Measurements from ENCODE around the gene PRRX2.

The PRRX2 gene

GRCh38 chr9:129726322-129727160 is 61.1 kb downstream of the PRRX2 start:
- peak; percentile 78 for DNase-seq
- Mint-ChIP-seq H3K27ac (no peak overlapping the region), H3K9me3 (no peaks in the 10 kb centered on the region), H3K27me3 (peaks cover 10% of the 10 kb centered on the region), H3K4me3 (peak overlapping the region; percentile 48), H3K36me3 (ENCODE audit: low read depth) (no peaks in the 10 kb centered on the region), H3K4me1 (ENCODE audit: low read depth) (peaks cover 5% of the 10 kb centered on the region)

- no peak for DNase-seq
- no peaks in the 10 kb centered on the region for H3K36me3 Mint-ChIP-seq (ENCODE audit: low read depth)
- peaks cover 10% of the 10 kb centered on the region for H3K27me3 Mint-ChIP-seq
- no peak overlapping the region for H3K27ac Mint-ChIP-seq
- peaks cover 5% of the 10 kb centered on the region for H3K4me1 Mint-ChIP-seq (ENCODE audit: low read depth)
- H3K9me3 Mint-ChIP-seq = no peaks in the 10 kb centered on the region
- H3K4me3 Mint-ChIP-seq = no peak overlapping the region
Observed at GRCh38 chr9:129728744-129729143, 63.3 kb downstream of the PRRX2 start.

- no peak overlapping the region for H3K4me3 Mint-ChIP-seq
- peaks cover 8% of the 10 kb centered on the region for H3K27me3 Mint-ChIP-seq
- no peaks in the 10 kb centered on the region for H3K9me3 Mint-ChIP-seq
- no peak overlapping the region for H3K27ac Mint-ChIP-seq
- H3K36me3 Mint-ChIP-seq (ENCODE audit: low read depth) = no peaks in the 10 kb centered on the region
- DNase-seq = no peak
- H3K4me1 Mint-ChIP-seq (ENCODE audit: low read depth) = peaks cover 2% of the 10 kb centered on the region
Observed at GRCh38 chr9:129731477-129732085, 66.1 kb downstream of the PRRX2 start.

- no peak overlapping the region for H3K4me3 Mint-ChIP-seq
- H3K4me1 Mint-ChIP-seq (ENCODE audit: low read depth) = peaks cover 1% of the 10 kb centered on the region
- no peaks in the 10 kb centered on the region for H3K36me3 Mint-ChIP-seq (ENCODE audit: low read depth)
- H3K27ac Mint-ChIP-seq = no peak overlapping the region
- H3K27me3 Mint-ChIP-seq = peaks cover 9% of the 10 kb centered on the region
- no peaks in the 10 kb centered on the region for H3K9me3 Mint-ChIP-seq
- no peak for DNase-seq
Observed at GRCh38 chr9:129732100-129732499, 66.7 kb downstream of the PRRX2 start.

- Mint-ChIP-seq H3K9me3 (no peaks in the 10 kb centered on the region), H3K36me3 (ENCODE audit: low read depth) (no peaks in the 10 kb centered on the region), H3K27me3 (peaks cover 6% of the 10 kb centered on the region), H3K4me1 (ENCODE audit: low read depth) (peaks cover 7% of the 10 kb centered on the region), H3K27ac (no peak overlapping the region), H3K4me3 (no peak overlapping the region)
- DNase-seq = no peak
Observed at GRCh38 chr9:129732946-129733631, 67.6 kb downstream of the PRRX2 start.

GRCh38 chr9:129733632-129733953 is 68.1 kb downstream of the PRRX2 start:
- Mint-ChIP-seq H3K27ac (no peak overlapping the region), H3K4me1 (ENCODE audit: low read depth) (peaks cover 11% of the 10 kb centered on the region), H3K36me3 (ENCODE audit: low read depth) (no peaks in the 10 kb centered on the region), H3K27me3 (peaks cover 6% of the 10 kb centered on the region), H3K9me3 (no peaks in the 10 kb centered on the region), H3K4me3 (no peak overlapping the region)
- DNase-seq = no peak

- Mint-ChIP-seq H3K4me1 (ENCODE audit: low read depth) (peaks cover 11% of the 10 kb centered on the region), H3K4me3 (no peak overlapping the region), H3K36me3 (ENCODE audit: low read depth) (no peaks in the 10 kb centered on the region), H3K27me3 (peaks cover 6% of the 10 kb centered on the region), H3K9me3 (no peaks in the 10 kb centered on the region), H3K27ac (no peak overlapping the region)
- no peak for DNase-seq
Observed at GRCh38 chr9:129735546-129735945, 70.1 kb downstream of the PRRX2 start.

GRCh38 chr9:129736334-129736733 is 70.9 kb downstream of the PRRX2 start:
- no peak for DNase-seq
- Mint-ChIP-seq H3K4me1 (ENCODE audit: low read depth) (peaks cover 11% of the 10 kb centered on the region), H3K9me3 (no peaks in the 10 kb centered on the region), H3K36me3 (ENCODE audit: low read depth) (no peaks in the 10 kb centered on the region), H3K27me3 (peaks cover 6% of the 10 kb centered on the region), H3K4me3 (no peak overlapping the region), H3K27ac (no peak overlapping the region)

GRCh38 chr9:129737479-129738274 is 72.2 kb downstream of the PRRX2 start:
- Mint-ChIP-seq H3K36me3 (ENCODE audit: low read depth) (no peaks in the 10 kb centered on the region), H3K27ac (peak overlapping the region; percentile 66), H3K27me3 (peaks cover 6% of the 10 kb centered on the region), H3K4me3 (peak overlapping the region; percentile 67), H3K9me3 (no peaks in the 10 kb centered on the region), H3K4me1 (ENCODE audit: low read depth) (peaks cover 11% of the 10 kb centered on the region)
- peak; percentile 93 for DNase-seq

- peaks cover 6% of the 10 kb centered on the region for H3K27me3 Mint-ChIP-seq
- H3K9me3 Mint-ChIP-seq = no peaks in the 10 kb centered on the region
- no peaks in the 10 kb centered on the region for H3K36me3 Mint-ChIP-seq (ENCODE audit: low read depth)
- peaks cover 11% of the 10 kb centered on the region for H3K4me1 Mint-ChIP-seq (ENCODE audit: low read depth)
- no peak overlapping the region for H3K4me3 Mint-ChIP-seq
- DNase-seq = no peak
- no peak overlapping the region for H3K27ac Mint-ChIP-seq
Observed at GRCh38 chr9:129739432-129739831, 74.0 kb downstream of the PRRX2 start.

GRCh38 chr9:129740174-129740573 is 74.7 kb downstream of the PRRX2 start:
- Mint-ChIP-seq H3K27me3 (peaks cover 6% of the 10 kb centered on the region), H3K9me3 (no peaks in the 10 kb centered on the region), H3K4me1 (ENCODE audit: low read depth) (peaks cover 11% of the 10 kb centered on the region), H3K4me3 (no peak overlapping the region), H3K27ac (no peak overlapping the region), H3K36me3 (ENCODE audit: low read depth) (no peaks in the 10 kb centered on the region)
- no peak for DNase-seq

- peaks cover 11% of the 10 kb centered on the region for H3K4me1 Mint-ChIP-seq (ENCODE audit: low read depth)
- no peak overlapping the region for H3K27ac Mint-ChIP-seq
- no peaks in the 10 kb centered on the region for H3K36me3 Mint-ChIP-seq (ENCODE audit: low read depth)
- no peak overlapping the region for H3K4me3 Mint-ChIP-seq
- H3K27me3 Mint-ChIP-seq = peaks cover 6% of the 10 kb centered on the region
- DNase-seq = no peak
- no peaks in the 10 kb centered on the region for H3K9me3 Mint-ChIP-seq
Observed at GRCh38 chr9:129740666-129741464, 75.4 kb downstream of the PRRX2 start.

GRCh38 chr9:129745200-129745599 is 79.8 kb downstream of the PRRX2 start:
- H3K27me3 Mint-ChIP-seq = no peaks in the 10 kb centered on the region
- no peak overlapping the region for H3K4me3 Mint-ChIP-seq
- H3K36me3 Mint-ChIP-seq (ENCODE audit: low read depth) = no peaks in the 10 kb centered on the region
- peaks cover 3% of the 10 kb centered on the region for H3K4me1 Mint-ChIP-seq (ENCODE audit: low read depth)
- DNase-seq = no peak
- H3K9me3 Mint-ChIP-seq = no peaks in the 10 kb centered on the region
- no peak overlapping the region for H3K27ac Mint-ChIP-seq

All from activated T-cell treated with anti-CD3 and anti-CD28 coated beads, Interleukin-2, amount 50 U/mL, for 24 hours (primary cell).